ENCODE data around the gene SEZ6.

GRCh38 chr17:29002811-29003210 is 3.0 kb downstream of the SEZ6 start:
- TF ChIP-seq POLR2A (IDR thresholded peaks at IDR 0.05; ENCODE audit: low read length): no peak
- no peak for TF ChIP-seq GATA1 (IDR thresholded peaks at IDR 0.05; ENCODE audit: low read depth, low read length)

Measured in erythroblast (primary cell).